A673 (cell line): ENCODE measurements around the gene FHDC1. TPM values are rescaled to one million over a fixed set of nuclear protein-coding genes. Genes with fewer than 3 reads are reported as not detected.

Experiments used
- BruUV-seq: library from RNA; stranded (reverse); fragments of 400-500 nt; replicated peaks from 2 replicates; lab custom pipeline; 2021; lab: Mats Ljungman, UMichigan
- CTCF ChIA-PET: fragments of 300-600 bp; sonication (Branson Sonifier 250); formaldehyde crosslinking; loops from one replicate; lab custom pipeline; 2022; ENCODE audit warnings: antibody characterized with exemption; lab: Charles Lee
- POLR2A ChIA-PET: fragments of 300-600 bp; sonication (Branson Sonifier 250); formaldehyde crosslinking; loops from one replicate; lab custom pipeline; 2022; ENCODE audit warnings: antibody characterized with exemption; ENCODE audit not compliant: low non-redundant PET; lab: Charles Lee
- DNase-seq: peaks from one replicate; pipeline ENCODE4 v3.0.0-alpha.2; 2015; ENCODE audit warnings: low spot score
- H3K27ac ChIP-seq: fragments of 200-600 bp; sonication (generic); 2 replicates; pipeline ENCODE4 v1.5.1; 2016; ENCODE audit warnings: mixed run types, low read depth, mild to moderate bottlenecking, mixed read lengths, antibody characterized with exemption, low read length; ENCODE audit not compliant: poor library complexity, severe bottlenecking
- H3K27me3 ChIP-seq: fragments of 200-600 bp; sonication (generic); replicated peaks from 2 replicates; pipeline ENCODE4 v1.6.1; 2017; ENCODE audit warnings: mixed run types, low read depth, mild to moderate bottlenecking, mixed read lengths, antibody characterized with exemption, low read length; ENCODE audit not compliant: insufficient read depth, poor library complexity
- H3K36me3 ChIP-seq: fragments of 200-600 bp; sonication (generic); 2 replicates; pipeline ENCODE4 v1.6.1; 2016; ENCODE audit warnings: mixed run types, mild to moderate bottlenecking, mixed read lengths, antibody characterized with exemption, low read length; ENCODE audit not compliant: insufficient read depth, poor library complexity, severe bottlenecking
- H3K4me1 ChIP-seq: fragments of 200-600 bp; sonication (generic); 2 replicates; pipeline ENCODE4 v1.6.1; 2017; ENCODE audit warnings: mixed run types, mild to moderate bottlenecking, mixed read lengths, antibody characterized with exemption, low read length; ENCODE audit not compliant: insufficient read depth, poor library complexity, severe bottlenecking
- H3K4me3 ChIP-seq: fragments of 200-600 bp; sonication (generic); 2 replicates; pipeline ENCODE4 v1.5.1; 2016; ENCODE audit warnings: low read depth, mixed run types, mild to moderate bottlenecking, mixed read lengths, low read length; ENCODE audit not compliant: poor library complexity, severe bottlenecking
- H3K9me3 ChIP-seq: fragments of 200-600 bp; sonication (generic); 2 replicates; pipeline ENCODE4 v1.6.1; 2016; ENCODE audit warnings: mixed run types, low read depth, mild to moderate bottlenecking, mixed read lengths, antibody characterized with exemption, low read length; ENCODE audit not compliant: poor library complexity, severe bottlenecking
- CTCF ChIP-seq: fragments of 300-800, 200-600 bp; sonication (generic); conservative IDR thresholded peaks from 2 replicates; pipeline ENCODE4 v1.5.1; 2017; ENCODE audit warnings: low read depth, mild to moderate bottlenecking, antibody characterized with exemption, low read length, moderate library complexity, mixed read lengths
- EZH2 ChIP-seq: fragments of 200-600 bp; sonication (generic); IDR thresholded peaks from 2 replicates; pipeline ENCODE4 v1.6.1; 2017; ENCODE audit warnings: borderline replicate concordance, low read depth, mild to moderate bottlenecking, mixed read lengths, antibody characterized with exemption, low read length; ENCODE audit not compliant: poor library complexity, severe bottlenecking
- intact Hi-C: fragments of 100-400 bp; cut with micrococcal nuclease; formaldehyde crosslinking; loops from one replicate; pipeline ENCODE4 v1.10.0; 2022; ENCODE audit not compliant: unreplicated experiment
- total RNA-seq: library from RNA; stranded (reverse); gene quantifications from 2 replicates; pipeline ENCODE4 v1.2.3, GENCODE V29; 2021

FHDC1 gene
- total RNA-seq, 1 experiment from 2014 or later = 0.26 TPM

- no TSS peak for BruUV-seq
- CTCF ChIA-PET = no interaction called here
- no peaks in the 10 kb centered on the region for H3K4me1 ChIP-seq
Observed at GRCh38 chr4:152953514-152953913, 17.4 kb downstream of the FHDC1 start.

GRCh38 chr4:152954741-152955140 is 18.6 kb downstream of the FHDC1 start:
- ChIA-PET POLR2A (no interaction called here), CTCF (no interaction called here)
- no peak for TF ChIP-seq CTCF
- TF ChIP-seq EZH2 = no peak
- no peak overlapping the region for H3K27ac ChIP-seq
- no peaks in the 10 kb centered on the region for H3K4me1 ChIP-seq
- BruUV-seq = no TSS peak
- intact Hi-C loops = no loop called here
- H3K27me3 ChIP-seq = peaks cover 4% of the 10 kb centered on the region
- no peak for DNase-seq
- no peaks in the 10 kb centered on the region for H3K9me3 ChIP-seq
- no peaks in the 10 kb centered on the region for H3K36me3 ChIP-seq
- no peak overlapping the region for H3K4me3 ChIP-seq

More at GRCh38 chr4:152953514-152953913, 17.4 kb downstream of the FHDC1 start:
- intact Hi-C loops = no loop called here
- no peak overlapping the region for H3K27ac ChIP-seq
- POLR2A ChIA-PET = no interaction called here
- DNase-seq = no peak
- peaks cover 7% of the 10 kb centered on the region for H3K27me3 ChIP-seq
- no peak for TF ChIP-seq EZH2
- no peak for TF ChIP-seq CTCF
- no peak overlapping the region for H3K4me3 ChIP-seq
- H3K9me3 ChIP-seq = no peaks in the 10 kb centered on the region
- no peaks in the 10 kb centered on the region for H3K36me3 ChIP-seq

GRCh38 chr4:152956147-152956546 is 20.0 kb downstream of the FHDC1 start:
- no peaks in the 10 kb centered on the region for H3K4me1 ChIP-seq
- intact Hi-C loops = no loop called here
- no TSS peak for BruUV-seq
- H3K9me3 ChIP-seq = no peaks in the 10 kb centered on the region
- no peak overlapping the region for H3K4me3 ChIP-seq
- H3K27me3 ChIP-seq = no peaks in the 10 kb centered on the region
- H3K36me3 ChIP-seq = no peaks in the 10 kb centered on the region
- no peak for TF ChIP-seq CTCF
- TF ChIP-seq EZH2 = no peak
- CTCF ChIA-PET = no interaction called here
- POLR2A ChIA-PET = no interaction called here
- H3K27ac ChIP-seq = no peak overlapping the region
- DNase-seq = no peak
